Naive thymus-derived CD4-positive, alpha-beta T cell (primary cell): ENCODE measurements around the gene ELOVL1. TPM values are rescaled to one million over a fixed set of nuclear protein-coding genes. Genes with fewer than 3 reads are reported as not detected.

Source experiments
- ATAC-seq: fragments of 150-1000 bp; cut with Tn5 transposase; 2 replicates; pipeline ENCODE4 v1.10.0; 2021; ENCODE audit warnings: mild to moderate bottlenecking, moderate library complexity
- CTCF ChIA-PET: fragments of 350-600 bp; sonication (Branson Sonifier 250); formaldehyde crosslinking; loops from one replicate; lab custom pipeline; 2021; ENCODE audit warnings: antibody characterized with exemption; lab: Charles Lee
- POLR2A ChIA-PET: fragments of 350-600 bp; sonication (Branson Sonifier 250); formaldehyde crosslinking; loops from one replicate; lab custom pipeline; 2021; ENCODE audit warnings: antibody characterized with exemption, inconsistent platforms; lab: Charles Lee
- DNase-seq, 9 donors: peaks; one replicate each; pipeline versions ENCODE4 v3.0.0 to v3.0.0-alpha.2; 2020 to 2022; ENCODE audit warnings: mixed read lengths in 1 of 9
- H3K27ac ChIP-seq: one replicate; pipeline ENCODE4 v1.7.0; 2013; ENCODE audit warnings: mild to moderate bottlenecking, low read depth, low read length, moderate library complexity
- H3K27me3 ChIP-seq, 2 donors: one replicate each; pipeline ENCODE4 v1.7.0; 2013; ENCODE audit warnings: low read length in 2 of 2, mild to moderate bottlenecking in 2 of 2, moderate library complexity in 2 of 2; ENCODE audit not compliant: control insufficient read depth in 2 of 2, insufficient read depth in 2 of 2
- H3K36me3 ChIP-seq, 3 experiments: 1 replicate in 2 of 3; 2 replicates in 1 of 3; pipeline ENCODE4 v1.7.0; 2013; ENCODE audit warnings: low read length in 3 of 3, mild to moderate bottlenecking in 3 of 3, moderate library complexity in 1 of 3; ENCODE audit not compliant: insufficient read depth in 3 of 3, control insufficient read depth in 2 of 3
- H3K4me1 ChIP-seq, 2 donors: one replicate each; pipeline ENCODE4 v1.7.0; 2013; ENCODE audit warnings: low read length in 2 of 2, mild to moderate bottlenecking in 2 of 2, moderate library complexity in 1 of 2; ENCODE audit not compliant: control insufficient read depth in 2 of 2, insufficient read depth in 2 of 2
- H3K4me3 ChIP-seq: 2 replicates; pipeline ENCODE4 v1.7.0; 2013; ENCODE audit warnings: mild to moderate bottlenecking, low read length
- H3K9me3 ChIP-seq, 3 experiments: 1 replicate in 2 of 3; 2 replicates in 1 of 3; pipeline ENCODE4 v1.7.0; 2013; ENCODE audit warnings: low read length in 3 of 3; ENCODE audit not compliant: control insufficient read depth in 2 of 3
- H3K27ac Mint-ChIP-seq, 9 donors: one replicate each; pipeline ENCODE4 v1.8.0; 2020 to 2022; ENCODE audit warnings: mixed read lengths in 9 of 9, mild to moderate bottlenecking in 8 of 9, moderate library complexity in 5 of 9, inconsistent platforms in 2 of 9
- H3K27me3 Mint-ChIP-seq, 5 donors: one replicate each; pipeline ENCODE4 v1.8.0; 2021 to 2022; ENCODE audit warnings: mixed read lengths in 5 of 5, mild to moderate bottlenecking in 1 of 5
- H3K36me3 Mint-ChIP-seq, 5 donors: one replicate each; pipeline ENCODE4 v1.8.0; 2020 to 2022; ENCODE audit warnings: mixed read lengths in 5 of 5, mild to moderate bottlenecking in 3 of 5, inconsistent platforms in 1 of 5
- H3K4me1 Mint-ChIP-seq, 7 donors: one replicate each; pipeline ENCODE4 v1.8.0; 2020 to 2022; ENCODE audit warnings: mixed read lengths in 7 of 7, mild to moderate bottlenecking in 3 of 7, inconsistent platforms in 1 of 7
- H3K4me3 Mint-ChIP-seq, 10 donors: one replicate each; pipeline ENCODE4 v1.8.0; 2020 to 2022; ENCODE audit warnings: mild to moderate bottlenecking in 10 of 10, mixed read lengths in 10 of 10, moderate library complexity in 6 of 10, inconsistent platforms in 2 of 10
- H3K9me3 Mint-ChIP-seq, 11 donors: one replicate each; pipeline ENCODE4 v1.8.0; 2020 to 2022; ENCODE audit warnings: mixed read lengths in 11 of 11, mild to moderate bottlenecking in 4 of 11, inconsistent platforms in 1 of 11, moderate library complexity in 1 of 11
- intact Hi-C, 2 donors: fragments of 100-400 bp; cut with micrococcal nuclease; formaldehyde crosslinking; loops; one replicate each; pipeline ENCODE4 v1.15.1; 2023
- polyA plus RNA-seq, 2 donors: library from polyadenylated mRNA; unstranded; fragments of 300-500 nt; fragmentation: Illumina TruSeq; gene quantifications; one replicate each; pipeline ENCODE4 v1.2.3, GENCODE V29; 2021
- total RNA-seq, 6 experiments: library from RNA in 5 of 6; stranded (reverse) in 5 of 6; gene quantifications; 1 replicate in 5 of 6; 2 replicates in 1 of 6; pipeline ENCODE4 v1.2.3 and lab custom pipeline; 2021 to 2026

Gene ELOVL1
- total and polyA plus RNA-seq, 7 experiments from 2014 or later, result 25.9 to 65.3 (median 34.6) TPM

DNA sequence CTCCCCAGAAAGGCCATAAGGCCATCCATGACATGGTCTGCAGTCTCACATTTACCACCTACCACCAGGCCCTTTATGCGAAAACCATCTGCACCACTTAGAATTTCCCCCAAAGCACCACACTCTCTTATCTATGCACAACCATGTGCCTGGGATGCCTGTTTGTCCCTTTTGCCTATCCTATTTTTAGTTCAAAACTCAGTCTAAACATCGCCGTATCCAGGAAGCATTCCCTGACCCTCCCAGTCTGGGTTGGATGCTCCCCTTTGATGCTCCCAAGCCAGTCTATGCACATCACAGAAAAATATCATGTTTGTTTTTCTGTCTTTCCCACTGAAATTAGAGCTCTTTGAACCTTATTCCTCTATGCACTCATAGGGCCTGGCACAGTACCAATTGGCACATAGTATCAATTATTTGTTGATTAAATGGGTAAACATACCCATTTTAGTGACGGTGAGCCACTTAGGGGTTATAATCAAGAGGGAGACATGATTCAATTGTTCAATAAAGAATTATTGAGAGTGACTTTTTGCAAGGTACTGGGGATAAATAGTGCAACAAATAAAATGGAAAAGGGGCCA lies 23.5 kb downstream of the ELOVL1 start:
- ChIA-PET CTCF (no interaction called here), POLR2A (no interaction called here)
- Mint-ChIP-seq H3K4me1 (peaks cover under 1 to 3% (median 3%) of the 10 kb centered on the region in 7 donors), H3K4me3 (no peak overlapping the region), H3K27ac (peak overlapping the region in 1 of 9 donors; percentile 2), H3K36me3 (no peaks in the 10 kb centered on the region), H3K27me3 (peaks cover 0 to 5% (median 0%) of the 10 kb centered on the region in 5 donors), H3K9me3 (no peaks in the 10 kb centered on the region)
- H3K36me3 ChIP-seq, result no peaks in the 10 kb centered on the region
- ATAC-seq, result no peak
- H3K27me3 ChIP-seq, result no peaks in the 10 kb centered on the region
- no peak overlapping the region for H3K27ac ChIP-seq
- no peaks in the 10 kb centered on the region for H3K4me1 ChIP-seq
- no peaks in the 10 kb centered on the region for H3K9me3 ChIP-seq
- intact Hi-C loops, result no loop called here
- no peak for DNase-seq
- no peak overlapping the region for H3K4me3 ChIP-seq

DNA sequence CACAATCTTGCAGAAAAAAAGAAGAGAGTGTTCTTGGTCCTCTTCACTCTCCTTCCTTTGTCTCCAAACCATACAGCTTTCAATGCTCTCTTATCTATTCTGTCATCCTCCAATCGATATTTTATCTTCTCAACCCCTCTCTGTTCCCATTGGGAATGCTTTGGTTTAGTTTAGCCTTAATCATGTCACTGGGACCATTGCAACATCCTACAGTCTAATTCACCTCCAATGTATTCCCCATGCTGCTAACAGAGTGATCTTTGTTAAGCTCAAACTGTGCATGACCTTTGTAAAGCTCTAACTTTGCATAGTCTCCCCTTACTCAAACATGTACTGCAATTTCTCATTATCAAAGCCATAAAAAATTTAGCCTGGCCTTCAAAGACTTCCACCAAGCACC lies 27.3 kb downstream of the ELOVL1 start:
- intact Hi-C loops, result no loop called here
- no peaks in the 10 kb centered on the region for H3K36me3 ChIP-seq
- no peaks in the 10 kb centered on the region for H3K27me3 ChIP-seq
- H3K4me3 ChIP-seq, result no peak overlapping the region
- Mint-ChIP-seq H3K27me3 (peaks cover 0 to 5% (median 0%) of the 10 kb centered on the region in 5 donors), H3K9me3 (no peaks in the 10 kb centered on the region), H3K4me3 (no peak overlapping the region), H3K4me1 (peaks cover 0 to 3% (median 0%) of the 10 kb centered on the region in 7 donors), H3K36me3 (no peaks in the 10 kb centered on the region), H3K27ac (no peak overlapping the region)
- no peaks in the 10 kb centered on the region for H3K4me1 ChIP-seq
- ATAC-seq (no peak), DNase-seq (no peak)
- ChIA-PET CTCF (no interaction called here), POLR2A (no interaction called here)
- no peaks in the 10 kb centered on the region for H3K9me3 ChIP-seq
- no peak overlapping the region for H3K27ac ChIP-seq

DNA sequence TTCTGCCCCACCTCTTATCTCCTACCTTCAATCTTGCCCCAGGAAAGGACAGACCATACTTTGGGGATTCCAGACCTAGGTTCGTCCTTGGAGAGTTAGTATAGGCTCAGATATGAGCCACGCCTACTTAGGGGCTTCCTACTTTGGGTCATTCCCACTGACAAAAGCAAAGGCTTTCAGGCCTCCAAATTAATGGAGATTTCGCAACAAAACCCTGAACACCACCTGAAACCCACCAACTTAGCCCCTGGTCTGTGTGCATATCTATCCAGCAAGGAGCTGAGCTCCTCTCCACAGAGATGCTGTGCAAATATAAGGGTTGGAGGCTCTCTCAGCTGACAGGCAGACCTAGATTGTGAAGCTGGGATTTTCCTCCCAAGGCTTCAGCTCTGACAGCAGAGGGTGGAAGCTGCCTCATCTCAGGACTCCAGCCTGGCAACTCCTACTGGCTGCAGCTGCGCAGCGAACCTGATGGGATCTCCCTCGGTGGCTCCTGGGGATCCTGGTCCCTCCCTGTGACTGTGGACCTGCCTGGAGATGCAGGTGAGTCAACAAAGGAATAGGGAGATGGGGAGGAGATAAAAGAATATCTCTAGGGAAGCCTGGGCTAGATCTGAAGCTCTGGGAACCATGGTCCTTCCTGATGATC lies 28.1 kb downstream of the ELOVL1 start:
- H3K4me3 ChIP-seq, result no peak overlapping the region
- CTCF ChIA-PET, result no interaction called here
- Mint-ChIP-seq H3K9me3 (peaks cover 0 to 1% (median 0%) of the 10 kb centered on the region in 11 donors), H3K4me3 (no peak overlapping the region), H3K27ac (no peak overlapping the region), H3K36me3 (no peaks in the 10 kb centered on the region), H3K27me3 (peaks cover 0 to 5% (median 0%) of the 10 kb centered on the region in 5 donors), H3K4me1 (peaks cover 0 to 3% (median 0%) of the 10 kb centered on the region in 7 donors)
- H3K4me1 ChIP-seq, result no peaks in the 10 kb centered on the region
- H3K36me3 ChIP-seq, result no peaks in the 10 kb centered on the region
- POLR2A ChIA-PET, result no interaction called here
- no peak for ATAC-seq
- H3K27ac ChIP-seq, result no peak overlapping the region
- intact Hi-C loops, result no loop called here
- no peaks in the 10 kb centered on the region for H3K27me3 ChIP-seq
- DNase-seq, result no peak
- H3K9me3 ChIP-seq, result no peaks in the 10 kb centered on the region

- no peaks in the 10 kb centered on the region for H3K9me3 ChIP-seq
- H3K36me3 ChIP-seq, result no peaks in the 10 kb centered on the region
- Mint-ChIP-seq H3K4me1 (peaks cover 0 to 1% (median 0%) of the 10 kb centered on the region in 7 donors), H3K27ac (no peak overlapping the region), H3K4me3 (no peak overlapping the region), H3K36me3 (no peaks in the 10 kb centered on the region), H3K9me3 (peaks cover 0 to 1% (median 0%) of the 10 kb centered on the region in 11 donors), H3K27me3 (peaks cover 0 to 5% (median 0%) of the 10 kb centered on the region in 5 donors)
- intact Hi-C loops, result no loop called here
- no peak overlapping the region for H3K4me3 ChIP-seq
- no peaks in the 10 kb centered on the region for H3K4me1 ChIP-seq
- POLR2A ChIA-PET, result interaction anchor here (0.5 kb wide), 1 partner anchor 13 kb away, joined by 3 read pairs; no protein-coding TSS in a partner anchor
- H3K27ac ChIP-seq, result no peak overlapping the region
- H3K27me3 ChIP-seq, result no peaks in the 10 kb centered on the region
- DNase-seq, result no peak
- CTCF ChIA-PET, result no interaction called here
- no peak for ATAC-seq
Observed at GRCh38 chr1:43338001-43338400, 29.8 kb downstream of the ELOVL1 start.

- intact Hi-C loops, result no loop called here
- Mint-ChIP-seq H3K4me3 (no peak within 1 kb of the TSS), H3K4me1 (peaks cover 0 to 1% (median 0%) of the 10 kb centered on the region in 7 donors), H3K27me3 (peaks cover 0 to 5% (median 0%) of the 10 kb centered on the region in 5 donors), H3K27ac (no peak within 1 kb of the TSS), H3K36me3 (no peaks in the 10 kb centered on the region), H3K9me3 (peaks cover 0 to 1% (median 0%) of the 10 kb centered on the region in 11 donors)
- Histone ChIP-seq H3K27ac (no peak within 1 kb of the TSS), H3K4me1 (no peaks in the 10 kb centered on the region), H3K4me3 (no peak within 1 kb of the TSS), H3K36me3 (no peaks in the 10 kb centered on the region), H3K9me3 (no peaks in the 10 kb centered on the region), H3K27me3 (no peaks in the 10 kb centered on the region)
- ATAC-seq, result no peak
- ChIA-PET CTCF (no interaction called here), POLR2A (interaction anchor here (0.5 kb wide), 1 partner anchor 13 kb away, joined by 3 read pairs; no protein-coding TSS in a partner anchor)
- no peak for DNase-seq
Observed at GRCh38 chr1:43337588-43337987, 30.2 kb downstream of the ELOVL1 start, which contains the start of gene MPL. MPL (plus strand) TSS chr1:43337818; CDS start chr1:43337849, 31 bp downstream.

- Histone ChIP-seq H3K27me3 (no peaks in the 10 kb centered on the region), H3K9me3 (no peaks in the 10 kb centered on the region), H3K27ac (no peak overlapping the region), H3K36me3 (no peaks in the 10 kb centered on the region), H3K4me1 (no peaks in the 10 kb centered on the region), H3K4me3 (no peak overlapping the region)
- peaks cover 0 to 12% (median 5%) of the 10 kb centered on the region in 7 donors for H3K4me1 Mint-ChIP-seq
- H3K27ac Mint-ChIP-seq, result peak overlapping the region in 2 of 9 donors; percentile 37 to 43
- DNase-seq, result no peak
- no peaks in the 10 kb centered on the region for H3K27me3 Mint-ChIP-seq
- H3K4me3 Mint-ChIP-seq, result no peak overlapping the region
- no peak for ATAC-seq
- CTCF ChIA-PET, result no interaction called here
- intact Hi-C loops, result no loop called here
- H3K9me3 Mint-ChIP-seq, result peaks cover 0 to 1% (median 0%) of the 10 kb centered on the region in 11 donors
- no peaks in the 10 kb centered on the region for H3K36me3 Mint-ChIP-seq
- POLR2A ChIA-PET, result no interaction called here
Observed at GRCh38 chr1:43334453-43335205, 33.2 kb downstream of the ELOVL1 start.
